Measurements from ENCODE around the gene TOMM40.
"Not testable (repeated sequence)": the region's sequence is repeated elsewhere in the genome, so short reads cannot be mapped to it uniquely, and the experiment has no call there.

The TOMM40 gene

GRCh38 chr19:44914433-44915206 is 23.6 kb downstream of the TOMM40 start, which contains the start of gene APOC1:
Gene APOC1, plus strand, starts transcription at chr19:44914608. Its CDS starts 284 bp downstream, at chr19:44914892.
- Mint-ChIP-seq H3K27me3 (ENCODE audit: low read depth) (peaks cover 17% of the 10 kb centered on the region), H3K4me1 (ENCODE audit: low read depth) (peaks cover 17% of the 10 kb centered on the region), H3K4me3 (peak within 1 kb of the TSS; percentile 97), H3K27ac (peak within 1 kb of the TSS; percentile 90)
- not testable (repeated sequence) for H3K36me3 Mint-ChIP-seq (ENCODE audit: low read depth); H3K9me3 Mint-ChIP-seq
- DNase-seq (ENCODE audit: low spot score): peak; percentile 81

GRCh38 chr19:44924243-44924725 is 33.2 kb downstream of the TOMM40 start:
- H3K27me3 Mint-ChIP-seq (ENCODE audit: low read depth): peaks cover 14% of the 10 kb centered on the region
- H3K27ac Mint-ChIP-seq: no peak overlapping the region
- no peaks in the 10 kb centered on the region for H3K36me3 Mint-ChIP-seq (ENCODE audit: low read depth)
- no peaks in the 10 kb centered on the region for H3K9me3 Mint-ChIP-seq
- H3K4me3 Mint-ChIP-seq: no peak overlapping the region
- DNase-seq (ENCODE audit: low spot score): no peak
- H3K4me1 Mint-ChIP-seq (ENCODE audit: low read depth): no peaks in the 10 kb centered on the region

DNA sequence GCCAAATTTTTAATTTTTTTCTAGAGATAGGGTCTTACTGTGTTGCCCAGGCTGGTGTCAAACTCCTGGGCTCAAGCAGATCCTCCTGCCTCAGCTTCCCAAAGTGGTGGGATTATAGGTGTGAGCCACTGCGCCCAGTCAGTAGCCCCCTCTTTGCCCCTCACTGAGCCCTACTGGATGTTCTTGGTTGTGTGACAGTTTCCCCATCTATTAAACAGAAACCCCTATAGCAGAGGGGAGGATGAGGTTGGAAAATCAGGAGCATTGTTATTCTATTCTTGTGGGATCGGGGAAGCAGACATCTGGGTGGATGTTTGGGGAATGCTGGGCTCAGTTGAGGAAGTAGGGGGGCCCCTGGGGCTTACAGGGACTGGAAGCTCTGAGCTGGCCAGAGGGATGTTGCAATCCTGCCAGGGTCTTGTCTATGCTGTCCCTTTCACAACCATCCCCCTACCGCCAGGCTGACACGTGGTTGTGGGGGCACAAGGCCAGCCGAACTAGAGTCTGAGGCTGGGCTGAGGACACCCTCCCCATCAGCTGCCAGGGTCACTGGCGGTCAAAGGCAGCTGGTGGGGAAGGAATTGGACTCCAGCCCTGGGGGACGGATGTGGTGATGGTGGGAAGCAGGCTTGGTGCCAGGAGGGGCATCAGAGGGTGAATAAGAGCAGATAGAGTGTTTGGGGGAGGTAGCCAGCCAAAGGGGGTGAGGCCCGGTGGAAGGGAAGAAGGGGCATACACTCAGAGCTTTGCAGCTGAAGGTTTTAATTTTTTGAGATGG is 34.2 kb downstream of the TOMM40 start:
- H3K27ac Mint-ChIP-seq: no peak overlapping the region
- H3K27me3 Mint-ChIP-seq (ENCODE audit: low read depth): peaks cover 14% of the 10 kb centered on the region
- DNase-seq (ENCODE audit: low spot score): no peak
- H3K4me3 Mint-ChIP-seq: no peak overlapping the region
- H3K4me1 Mint-ChIP-seq (ENCODE audit: low read depth): no peaks in the 10 kb centered on the region
- H3K9me3 Mint-ChIP-seq: no peaks in the 10 kb centered on the region
- H3K36me3 Mint-ChIP-seq (ENCODE audit: low read depth): no peaks in the 10 kb centered on the region

GRCh38 chr19:44926245-44927077 is 35.4 kb downstream of the TOMM40 start:
- peaks cover 14% of the 10 kb centered on the region for H3K27me3 Mint-ChIP-seq (ENCODE audit: low read depth)
- H3K27ac Mint-ChIP-seq; H3K36me3 Mint-ChIP-seq (ENCODE audit: low read depth); DNase-seq (ENCODE audit: low spot score); H3K4me1 Mint-ChIP-seq (ENCODE audit: low read depth); H3K9me3 Mint-ChIP-seq: not testable (repeated sequence)
- peak overlapping the region; percentile 72 for H3K4me3 Mint-ChIP-seq

GRCh38 chr19:44927746-44928145 is 36.7 kb downstream of the TOMM40 start:
- no peak for DNase-seq (ENCODE audit: low spot score)
- H3K4me1 Mint-ChIP-seq (ENCODE audit: low read depth): no peaks in the 10 kb centered on the region
- H3K27ac Mint-ChIP-seq: no peak overlapping the region
- H3K4me3 Mint-ChIP-seq: no peak overlapping the region
- no peaks in the 10 kb centered on the region for H3K9me3 Mint-ChIP-seq
- H3K27me3 Mint-ChIP-seq (ENCODE audit: low read depth): peaks cover 14% of the 10 kb centered on the region
- no peaks in the 10 kb centered on the region for H3K36me3 Mint-ChIP-seq (ENCODE audit: low read depth)

DNA sequence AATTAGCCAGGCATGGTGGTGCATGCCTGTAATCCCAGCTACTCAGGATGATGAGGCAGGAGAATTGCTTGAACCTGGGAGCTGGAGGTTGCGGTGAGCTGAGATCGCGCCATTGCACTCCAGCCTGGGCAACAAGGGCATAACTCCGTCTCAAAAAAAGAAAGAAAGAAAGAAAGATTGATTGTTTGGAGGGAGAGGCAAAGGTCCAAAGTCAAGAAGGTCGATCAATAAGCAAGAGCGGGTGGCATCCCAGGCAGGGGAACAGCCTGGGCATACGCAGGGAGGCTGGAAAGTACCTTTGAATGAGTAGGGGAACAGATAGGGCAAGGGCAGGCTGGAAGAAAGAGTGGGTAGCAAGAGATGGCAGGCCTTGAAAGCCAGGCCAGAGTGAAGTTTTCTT is 39.0 kb downstream of the TOMM40 start:
- no peak overlapping the region for H3K4me3 Mint-ChIP-seq

DNA sequence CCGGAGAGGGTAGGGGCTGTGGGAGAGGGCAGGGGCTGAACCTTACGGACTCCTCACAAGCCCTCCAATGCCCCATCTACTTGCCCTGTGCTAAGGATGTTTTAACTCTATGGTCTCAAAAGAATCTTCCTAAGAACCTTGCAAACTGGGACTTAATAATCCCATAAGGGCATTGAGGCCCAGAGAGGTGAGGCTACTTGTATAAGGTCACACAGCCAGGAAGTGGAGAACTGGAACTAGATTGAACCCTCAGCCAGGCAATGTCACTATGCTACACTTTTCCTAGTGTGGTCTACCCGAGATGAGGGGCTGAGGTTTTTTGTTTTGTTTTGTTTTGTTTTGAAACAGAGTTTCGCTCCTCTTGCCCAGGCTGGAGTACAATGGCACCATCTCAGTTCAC is 40.5 kb downstream of the TOMM40 start:
- no peak overlapping the region for H3K27ac Mint-ChIP-seq
- H3K9me3 Mint-ChIP-seq: no peaks in the 10 kb centered on the region
- H3K36me3 Mint-ChIP-seq (ENCODE audit: low read depth): no peaks in the 10 kb centered on the region
- no peaks in the 10 kb centered on the region for H3K4me1 Mint-ChIP-seq (ENCODE audit: low read depth)
- H3K27me3 Mint-ChIP-seq (ENCODE audit: low read depth): peaks cover 4% of the 10 kb centered on the region
- DNase-seq (ENCODE audit: low spot score): no peak
- no peak overlapping the region for H3K4me3 Mint-ChIP-seq

More for the DNA sequence above, 39.0 kb downstream of the TOMM40 start:
- H3K9me3 Mint-ChIP-seq: no peaks in the 10 kb centered on the region
- H3K27me3 Mint-ChIP-seq (ENCODE audit: low read depth): peaks cover 13% of the 10 kb centered on the region
- no peaks in the 10 kb centered on the region for H3K36me3 Mint-ChIP-seq (ENCODE audit: low read depth)
- no peak for DNase-seq (ENCODE audit: low spot score)
- H3K27ac Mint-ChIP-seq: no peak overlapping the region
- H3K4me1 Mint-ChIP-seq (ENCODE audit: low read depth): no peaks in the 10 kb centered on the region

DNA sequence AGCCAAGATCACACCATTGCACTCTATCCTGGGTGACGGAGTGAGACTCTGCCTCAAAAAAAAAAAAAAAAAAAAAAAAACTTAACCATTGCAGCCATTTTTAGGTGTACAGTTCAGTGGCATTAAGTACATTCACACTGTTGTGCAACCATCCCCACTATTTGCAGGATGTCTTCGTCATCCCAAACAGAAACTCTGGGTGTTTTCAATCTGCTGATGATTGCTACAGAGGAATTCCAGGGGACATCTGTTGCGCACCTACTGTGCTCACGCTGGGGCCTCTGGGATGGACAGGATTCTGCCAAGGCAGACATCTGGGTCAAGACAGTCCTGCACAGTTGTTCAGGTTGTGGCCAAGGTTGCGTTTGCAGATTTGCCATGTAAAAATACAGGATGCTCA is 48.6 kb downstream of the TOMM40 start:
- Mint-ChIP-seq H3K27ac (no peak overlapping the region), H3K27me3 (ENCODE audit: low read depth) (no peaks in the 10 kb centered on the region), H3K9me3 (no peaks in the 10 kb centered on the region), H3K36me3 (ENCODE audit: low read depth) (no peaks in the 10 kb centered on the region), H3K4me1 (ENCODE audit: low read depth) (no peaks in the 10 kb centered on the region), H3K4me3 (no peak overlapping the region)
- DNase-seq (ENCODE audit: low spot score): no peak

- Mint-ChIP-seq H3K9me3 (no peaks in the 10 kb centered on the region), H3K4me1 (ENCODE audit: low read depth) (no peaks in the 10 kb centered on the region), H3K4me3 (no peak within 1 kb of the TSS), H3K27ac (no peak within 1 kb of the TSS), H3K36me3 (ENCODE audit: low read depth) (no peaks in the 10 kb centered on the region), H3K27me3 (ENCODE audit: low read depth) (no peaks in the 10 kb centered on the region)
- DNase-seq (ENCODE audit: low spot score): no peak
Measured at GRCh38 chr19:44942067-44942571, 51.1 kb downstream of the TOMM40 start, which contains the start of gene APOC4. Gene APOC4, plus strand, starts transcription at chr19:44942237. Its CDS starts 41 bp downstream, at chr19:44942278.

- Mint-ChIP-seq H3K9me3 (no peaks in the 10 kb centered on the region), H3K27me3 (ENCODE audit: low read depth) (no peaks in the 10 kb centered on the region), H3K36me3 (ENCODE audit: low read depth) (no peaks in the 10 kb centered on the region), H3K4me3 (no peak overlapping the region), H3K27ac (no peak overlapping the region), H3K4me1 (ENCODE audit: low read depth) (no peaks in the 10 kb centered on the region)
- DNase-seq (ENCODE audit: low spot score): no peak
Measured at GRCh38 chr19:44943801-44944249, 52.8 kb downstream of the TOMM40 start.

- Mint-ChIP-seq H3K4me1 (ENCODE audit: low read depth) (no peaks in the 10 kb centered on the region), H3K27me3 (ENCODE audit: low read depth) (no peaks in the 10 kb centered on the region), H3K4me3 (no peak overlapping the region), H3K27ac (no peak overlapping the region), H3K36me3 (ENCODE audit: low read depth) (no peaks in the 10 kb centered on the region), H3K9me3 (no peaks in the 10 kb centered on the region)
- no peak for DNase-seq (ENCODE audit: low spot score)
Measured at GRCh38 chr19:44947041-44947581, 56.1 kb downstream of the TOMM40 start.

GRCh38 chr19:44948237-44948636 is 57.2 kb downstream of the TOMM40 start:
- H3K36me3 Mint-ChIP-seq (ENCODE audit: low read depth): no peaks in the 10 kb centered on the region
- no peak overlapping the region for H3K27ac Mint-ChIP-seq
- H3K4me1 Mint-ChIP-seq (ENCODE audit: low read depth): no peaks in the 10 kb centered on the region
- H3K9me3 Mint-ChIP-seq: no peaks in the 10 kb centered on the region
- no peak overlapping the region for H3K4me3 Mint-ChIP-seq
- DNase-seq (ENCODE audit: low spot score): no peak
- no peaks in the 10 kb centered on the region for H3K27me3 Mint-ChIP-seq (ENCODE audit: low read depth)

DNA sequence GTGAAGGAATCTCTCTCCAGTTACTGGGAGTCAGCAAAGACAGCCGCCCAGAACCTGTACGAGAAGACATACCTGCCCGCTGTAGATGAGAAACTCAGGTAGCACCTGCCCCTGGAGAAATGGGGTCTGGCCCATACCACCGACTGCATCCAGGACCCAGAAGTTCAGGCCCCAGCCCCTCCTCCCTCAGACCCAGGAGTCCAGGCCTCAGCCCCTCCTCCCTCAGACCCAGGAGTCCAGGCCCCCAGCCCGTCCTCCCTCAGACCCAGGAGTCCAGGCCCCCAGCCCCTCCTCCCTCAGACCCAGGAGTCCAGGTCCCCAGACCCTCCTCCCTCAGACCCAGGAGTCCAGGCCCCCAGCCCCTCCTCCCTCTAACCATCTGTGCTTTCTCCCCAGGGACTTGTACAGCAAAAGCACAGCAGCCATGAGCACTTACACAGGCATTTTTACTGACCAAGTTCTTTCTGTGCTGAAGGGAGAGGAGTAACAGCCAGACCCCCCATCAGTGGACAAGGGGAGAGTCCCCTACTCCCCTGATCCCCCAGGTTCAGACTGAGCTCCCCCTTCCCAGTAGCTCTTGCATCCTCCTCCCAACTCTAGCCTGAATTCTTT is 57.8 kb downstream of the TOMM40 start:
- H3K27ac Mint-ChIP-seq: no peak overlapping the region
- H3K27me3 Mint-ChIP-seq (ENCODE audit: low read depth): no peaks in the 10 kb centered on the region
- H3K36me3 Mint-ChIP-seq (ENCODE audit: low read depth): no peaks in the 10 kb centered on the region
- no peak for DNase-seq (ENCODE audit: low spot score)
- H3K4me1 Mint-ChIP-seq (ENCODE audit: low read depth): peaks cover 4% of the 10 kb centered on the region
- no peaks in the 10 kb centered on the region for H3K9me3 Mint-ChIP-seq
- H3K4me3 Mint-ChIP-seq: no peak overlapping the region
